Measurements from ENCODE around the gene NT5C.

The NT5C gene

DNA sequence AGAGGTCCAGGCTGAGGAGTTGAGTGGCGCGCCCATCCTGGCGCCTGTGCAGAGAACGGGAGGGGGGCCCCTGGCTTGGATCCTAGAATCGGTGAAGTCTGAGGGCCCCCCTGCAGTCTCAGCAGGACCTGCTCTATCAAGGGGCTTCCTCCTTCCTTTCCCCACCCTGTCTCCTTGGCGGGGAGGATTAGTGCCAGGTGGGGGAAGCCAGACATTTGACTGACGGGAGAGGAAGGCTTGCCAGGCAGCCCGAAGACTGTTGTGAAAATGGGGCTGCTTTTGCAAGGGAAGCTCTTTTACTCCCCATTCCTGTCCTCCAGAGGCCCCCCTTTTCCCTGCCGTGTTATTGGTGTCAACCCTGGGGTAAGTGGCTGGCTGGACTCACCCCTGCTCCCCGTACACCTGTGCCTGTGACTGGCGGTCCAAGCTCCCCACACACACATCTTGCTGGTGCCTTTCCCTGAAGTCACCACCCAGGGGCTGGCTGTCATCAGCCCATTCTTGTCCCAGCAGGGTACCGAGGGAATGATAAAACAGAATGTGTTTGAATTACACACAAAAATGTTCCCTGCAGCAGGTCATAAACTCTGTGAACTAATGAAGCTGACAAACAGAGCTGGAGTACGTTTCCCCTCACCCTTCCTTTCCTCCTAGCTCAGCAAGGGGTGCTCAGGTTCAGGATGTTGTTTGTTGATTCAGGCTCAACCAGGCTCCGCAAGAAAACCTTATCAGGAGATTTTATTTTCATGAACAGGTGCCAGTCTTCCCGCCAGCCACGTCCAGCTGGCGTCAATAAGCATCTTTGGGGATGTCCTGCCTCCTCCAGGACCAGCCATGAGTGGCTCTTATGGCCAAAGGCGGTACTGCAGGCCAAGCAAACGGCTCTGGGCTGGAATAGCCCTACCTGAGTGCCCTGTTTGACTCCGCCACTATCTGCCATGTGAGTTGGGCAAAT, 26.1 kb downstream of the NT5C start:
- DNase-seq (ENCODE audit: low read depth, low spot score): no peak
- H3K4me1 ChIP-seq (ENCODE audit: insufficient read depth, insufficient read length): peaks cover 14% of the 10 kb centered on the region
- TF ChIP-seq YY1 (IDR thresholded peaks at IDR 0.05; ENCODE audit: insufficient read depth, insufficient read length) (no peak), SUZ12 (IDR thresholded peaks at IDR 0.05; ENCODE audit: extremely low read depth, insufficient read depth, insufficient read length) (no peak), ZNF274 (IDR thresholded peaks at IDR 0.05; ENCODE audit: low read depth, low read length) (no peak)
- H3K9ac ChIP-seq (ENCODE audit: insufficient read length, low read depth): no peak overlapping the region
- no peaks in the 10 kb centered on the region for H3K9me3 ChIP-seq (ENCODE audit: insufficient read depth, low read length)
- H3K27me3 ChIP-seq (ENCODE audit: insufficient read depth, insufficient read length): no peaks in the 10 kb centered on the region
- peaks cover 46% of the 10 kb centered on the region for H3K36me3 ChIP-seq (ENCODE audit: insufficient read depth, insufficient read length, low read length)
- no peak overlapping the region for H3K4me3 ChIP-seq (ENCODE audit: insufficient read length, low read depth)

DNA sequence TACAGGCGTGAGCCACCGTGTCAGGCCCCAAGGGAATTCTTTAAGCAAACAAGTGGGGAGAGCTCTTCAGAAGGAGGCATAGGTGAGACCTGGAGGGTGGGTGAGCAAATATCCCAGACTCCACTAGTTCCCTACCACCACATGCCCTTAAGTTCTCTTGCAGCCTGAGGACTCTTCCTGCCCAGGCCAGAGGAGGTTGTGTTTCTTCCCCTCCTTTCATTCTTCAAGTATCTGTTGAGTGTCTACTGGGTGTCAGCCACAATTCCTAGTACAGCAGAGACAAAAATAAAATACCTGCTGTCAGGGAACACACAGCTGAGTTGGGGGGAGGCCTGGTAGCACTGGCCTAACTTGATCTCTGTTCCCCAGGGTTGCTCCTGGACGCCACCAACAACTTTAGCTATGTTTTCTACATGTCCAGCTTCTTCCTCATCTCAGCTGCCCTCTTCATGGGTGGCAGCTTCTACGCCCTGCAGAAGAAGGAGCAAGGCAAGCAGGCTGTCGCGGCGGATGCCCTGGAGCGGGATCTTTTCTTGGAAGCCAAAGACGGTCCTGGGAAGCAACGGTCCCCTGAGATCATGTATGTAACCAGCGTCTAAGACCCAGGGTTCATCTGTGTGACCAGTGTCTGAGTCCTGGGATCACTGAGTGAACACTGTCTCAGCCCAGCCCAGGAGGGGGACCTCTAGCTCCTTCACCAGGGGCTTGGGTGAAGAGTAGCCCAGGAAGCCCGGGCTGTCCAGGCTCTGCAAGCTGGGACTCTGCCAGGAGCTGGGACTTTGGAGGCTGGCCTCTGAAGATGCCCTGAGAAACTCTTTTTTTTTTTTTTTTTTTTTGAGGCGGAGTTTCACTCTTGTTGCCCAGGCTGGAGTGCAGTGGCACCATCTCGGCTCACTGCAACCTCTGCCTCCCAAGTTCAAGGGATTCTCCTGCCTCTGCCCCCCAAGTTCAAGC, 27.7 kb downstream of the NT5C start:
- no peak overlapping the region for H3K4me3 ChIP-seq (ENCODE audit: insufficient read length, low read depth)
- H3K27me3 ChIP-seq (ENCODE audit: insufficient read depth, insufficient read length): no peaks in the 10 kb centered on the region
- TF ChIP-seq SUZ12 (IDR thresholded peaks at IDR 0.05; ENCODE audit: extremely low read depth, insufficient read depth, insufficient read length) (no peak), ZNF274 (IDR thresholded peaks at IDR 0.05; ENCODE audit: low read depth, low read length) (no peak), YY1 (IDR thresholded peaks at IDR 0.05; ENCODE audit: insufficient read depth, insufficient read length) (no peak)

DNA sequence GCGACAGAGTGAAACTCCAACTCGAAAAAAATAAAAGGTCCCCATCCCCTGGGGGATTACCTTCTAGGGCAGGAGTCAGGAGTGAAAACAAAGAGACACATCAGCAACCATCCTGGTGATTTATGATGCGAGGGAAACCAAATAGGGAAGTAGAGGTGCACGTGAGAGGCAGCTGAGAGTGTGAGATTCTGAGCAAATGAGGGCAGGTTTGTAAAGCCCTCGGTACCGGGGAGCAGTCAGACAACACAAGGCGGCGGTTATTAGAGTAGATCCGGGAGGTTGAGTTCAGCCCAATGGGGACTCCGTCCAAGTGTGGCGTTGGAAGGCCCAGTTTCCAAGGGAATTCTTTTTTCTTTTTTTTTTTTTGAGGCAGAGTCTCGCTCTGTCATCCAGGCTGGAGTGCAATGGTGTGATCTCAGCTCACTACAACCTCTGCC, 29.1 kb downstream of the NT5C start:
- Histone ChIP-seq H3K4me1 (ENCODE audit: insufficient read depth, insufficient read length) (peaks cover 16% of the 10 kb centered on the region), H3K36me3 (ENCODE audit: insufficient read depth, insufficient read length, low read length) (peaks cover 75% of the 10 kb centered on the region), H3K9ac (ENCODE audit: insufficient read length, low read depth) (no peak overlapping the region), H3K4me3 (ENCODE audit: insufficient read length, low read depth) (no peak overlapping the region), H3K27me3 (ENCODE audit: insufficient read depth, insufficient read length) (no peaks in the 10 kb centered on the region), H3K9me3 (ENCODE audit: insufficient read depth, low read length) (no peaks in the 10 kb centered on the region)
- no peak for DNase-seq (ENCODE audit: low read depth, low spot score)
- TF ChIP-seq ZNF274 (IDR thresholded peaks at IDR 0.05; ENCODE audit: low read depth, low read length) (no peak), SUZ12 (IDR thresholded peaks at IDR 0.05; ENCODE audit: extremely low read depth, insufficient read depth, insufficient read length) (no peak), YY1 (IDR thresholded peaks at IDR 0.05; ENCODE audit: insufficient read depth, insufficient read length) (no peak)

More for the DNA sequence above, 27.7 kb downstream of the NT5C start:
- no peak for DNase-seq (ENCODE audit: low read depth, low spot score)
- no peak overlapping the region for H3K9ac ChIP-seq (ENCODE audit: insufficient read length, low read depth)
- peaks cover 15% of the 10 kb centered on the region for H3K4me1 ChIP-seq (ENCODE audit: insufficient read depth, insufficient read length)
- H3K36me3 ChIP-seq (ENCODE audit: insufficient read depth, insufficient read length, low read length): peaks cover 61% of the 10 kb centered on the region
- H3K9me3 ChIP-seq (ENCODE audit: insufficient read depth, low read length): no peaks in the 10 kb centered on the region

DNA sequence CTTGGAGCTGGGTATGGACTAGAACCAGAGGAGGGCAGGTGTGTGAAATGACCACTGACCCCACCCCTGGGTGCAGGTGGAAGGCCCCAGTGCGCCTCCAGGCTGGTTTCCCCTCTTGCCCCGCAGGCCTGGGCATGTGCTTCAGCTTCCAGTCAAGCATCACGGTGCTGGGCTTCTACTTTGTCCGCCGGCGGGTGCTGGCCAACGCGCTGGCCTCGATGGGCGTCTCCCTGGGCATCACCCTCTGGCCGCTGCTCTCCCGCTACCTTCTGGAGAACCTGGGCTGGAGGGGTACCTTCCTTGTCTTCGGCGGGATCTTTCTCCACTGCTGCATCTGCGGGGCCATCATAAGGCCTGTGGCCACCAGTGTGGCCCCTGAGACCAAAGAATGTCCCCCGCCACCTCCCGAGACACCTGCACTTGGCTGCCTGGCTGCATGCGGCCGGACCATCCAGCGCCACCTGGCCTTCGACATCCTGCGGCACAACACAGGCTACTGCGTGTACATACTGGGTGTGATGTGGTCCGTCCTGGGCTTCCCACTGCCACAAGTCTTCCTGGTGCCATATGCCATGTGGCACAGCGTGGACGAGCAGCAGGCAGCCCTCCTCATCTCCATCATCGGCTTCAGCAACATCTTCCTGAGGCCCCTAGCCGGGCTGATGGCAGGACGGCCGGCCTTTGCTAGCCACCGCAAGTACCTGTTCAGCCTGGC, 31.5 kb downstream of the NT5C start:
- Histone ChIP-seq H3K4me3 (ENCODE audit: insufficient read length, low read depth) (no peak overlapping the region), H3K9me3 (ENCODE audit: insufficient read depth, low read length) (no peaks in the 10 kb centered on the region), H3K27me3 (ENCODE audit: insufficient read depth, insufficient read length) (no peaks in the 10 kb centered on the region), H3K4me1 (ENCODE audit: insufficient read depth, insufficient read length) (peaks cover 20% of the 10 kb centered on the region), H3K9ac (ENCODE audit: insufficient read length, low read depth) (no peak overlapping the region), H3K36me3 (ENCODE audit: insufficient read depth, insufficient read length, low read length) (peaks cover 66% of the 10 kb centered on the region)
- DNase-seq (ENCODE audit: low read depth, low spot score): no peak
- TF ChIP-seq SUZ12 (IDR thresholded peaks at IDR 0.05; ENCODE audit: extremely low read depth, insufficient read depth, insufficient read length) (no peak), ZNF274 (IDR thresholded peaks at IDR 0.05; ENCODE audit: low read depth, low read length) (no peak), YY1 (IDR thresholded peaks at IDR 0.05; ENCODE audit: insufficient read depth, insufficient read length) (no peak)

DNA sequence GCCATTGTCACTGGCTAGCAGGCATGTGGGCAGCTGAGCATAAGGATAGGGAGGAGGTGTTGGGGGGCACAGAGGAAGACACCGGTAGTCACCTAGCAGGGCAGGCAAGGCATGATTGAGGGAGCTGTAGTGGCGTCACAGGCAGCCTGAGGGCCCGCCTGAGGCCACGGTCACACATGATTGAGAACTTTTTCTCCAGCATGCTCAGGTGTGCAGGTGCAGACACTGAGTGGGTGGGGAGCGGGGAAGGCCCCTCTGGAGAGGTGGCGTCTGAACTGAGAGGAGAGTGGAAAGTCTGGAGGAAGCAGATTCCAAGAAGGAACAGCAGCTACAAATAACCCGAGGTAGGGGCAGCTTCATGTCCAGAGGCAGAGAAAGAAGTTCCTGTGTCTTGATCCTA, 32.7 kb downstream of the NT5C start:
- Histone ChIP-seq H3K4me3 (ENCODE audit: insufficient read length, low read depth) (no peak overlapping the region), H3K9me3 (ENCODE audit: insufficient read depth, low read length) (no peaks in the 10 kb centered on the region), H3K36me3 (ENCODE audit: insufficient read depth, insufficient read length, low read length) (peaks cover 63% of the 10 kb centered on the region), H3K9ac (ENCODE audit: insufficient read length, low read depth) (no peak overlapping the region), H3K4me1 (ENCODE audit: insufficient read depth, insufficient read length) (peaks cover 28% of the 10 kb centered on the region), H3K27me3 (ENCODE audit: insufficient read depth, insufficient read length) (no peaks in the 10 kb centered on the region)
- no peak for TF ChIP-seq YY1 (IDR thresholded peaks at IDR 0.05; ENCODE audit: insufficient read depth, insufficient read length)
- no peak for TF ChIP-seq SUZ12 (IDR thresholded peaks at IDR 0.05; ENCODE audit: extremely low read depth, insufficient read depth, insufficient read length)
- no peak for TF ChIP-seq ZNF274 (IDR thresholded peaks at IDR 0.05; ENCODE audit: low read depth, low read length)
- no peak for DNase-seq (ENCODE audit: low read depth, low spot score)

DNA sequence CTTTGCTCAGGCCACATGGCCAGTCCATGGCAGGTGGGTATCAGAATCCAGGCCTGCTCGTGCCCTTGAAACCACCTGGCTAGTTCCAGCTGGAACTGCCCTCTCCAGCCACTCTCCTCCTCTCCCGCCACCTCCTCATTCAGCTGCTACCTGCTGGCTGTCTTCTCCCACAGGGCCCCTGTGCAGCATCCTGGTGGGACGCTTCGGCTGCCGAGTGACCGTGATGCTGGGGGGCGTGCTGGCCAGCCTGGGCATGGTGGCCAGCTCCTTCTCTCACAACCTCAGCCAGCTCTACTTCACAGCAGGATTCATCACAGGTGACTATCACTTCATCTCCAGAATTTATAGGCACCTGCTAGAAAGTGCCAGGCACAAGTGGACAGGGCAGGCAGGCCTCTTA, 33.7 kb downstream of the NT5C start:
- no peak for DNase-seq (ENCODE audit: low read depth, low spot score)
- H3K9me3 ChIP-seq (ENCODE audit: insufficient read depth, low read length): no peaks in the 10 kb centered on the region
- peaks cover 64% of the 10 kb centered on the region for H3K36me3 ChIP-seq (ENCODE audit: insufficient read depth, insufficient read length, low read length)
- H3K9ac ChIP-seq (ENCODE audit: insufficient read length, low read depth): no peak overlapping the region
- no peak overlapping the region for H3K4me3 ChIP-seq (ENCODE audit: insufficient read length, low read depth)
- TF ChIP-seq SUZ12 (IDR thresholded peaks at IDR 0.05; ENCODE audit: extremely low read depth, insufficient read depth, insufficient read length) (no peak), ZNF274 (IDR thresholded peaks at IDR 0.05; ENCODE audit: low read depth, low read length) (no peak)
- H3K4me1 ChIP-seq (ENCODE audit: insufficient read depth, insufficient read length): peaks cover 38% of the 10 kb centered on the region
- no peaks in the 10 kb centered on the region for H3K27me3 ChIP-seq (ENCODE audit: insufficient read depth, insufficient read length)

Measured in NT2/D1 (cell line).